ENCODE data around the gene GLRX5.

- TF ChIP-seq ELF4 (IDR thresholded peaks at IDR 0.05) = no peak
- TF ChIP-seq ZNF384 (IDR thresholded peaks at IDR 0.05) = no peak
- TF ChIP-seq SUZ12 (IDR thresholded peaks at IDR 0.05) = no peak
- TF ChIP-seq FOXA1 (IDR thresholded peaks at IDR 0.05) = no peak
Observed at GRCh38 chr14:95557291-95557690, 22.4 kb downstream of the GLRX5 start.
